SK-N-DZ (cell line): ENCODE results near the gene ANKRD63.

Experiments
- DNase-seq: peaks from one replicate; pipeline ENCODE4 v3.0.0-alpha.2; 2015; ENCODE audit warnings: low spot score

The ANKRD63 gene

GRCh38 chr15:40258544-40258943 lies 24.3 kb downstream of the ANKRD63 start:
- no peak for DNase-seq

- no peak for DNase-seq
These were observed 25.0 kb downstream of the ANKRD63 start for GRCh38 chr15:40257656-40258450.

- DNase-seq, result no peak
These were observed 26.1 kb downstream of the ANKRD63 start for GRCh38 chr15:40256638-40257235.

GRCh38 chr15:40255033-40255432 lies 27.8 kb downstream of the ANKRD63 start:
- DNase-seq, result no peak

GRCh38 chr15:40254452-40254851 lies 28.4 kb downstream of the ANKRD63 start:
- DNase-seq, result no peak

- no peak for DNase-seq
These were observed 29.6 kb downstream of the ANKRD63 start for GRCh38 chr15:40253167-40253790.

- no peak for DNase-seq
These were observed 30.3 kb downstream of the ANKRD63 start for GRCh38 chr15:40252438-40253166.

GRCh38 chr15:40252141-40252437 lies 30.8 kb downstream of the ANKRD63 start:
- DNase-seq, result no peak

GRCh38 chr15:40251486-40252140 lies 31.3 kb downstream of the ANKRD63 start:
- DNase-seq, result no peak

- DNase-seq, result no peak
These were observed 31.9 kb downstream of the ANKRD63 start for GRCh38 chr15:40250771-40251483.

GRCh38 chr15:40250304-40250656 lies 32.6 kb downstream of the ANKRD63 start:
- DNase-seq, result no peak

GRCh38 chr15:40249477-40250303 lies 33.2 kb downstream of the ANKRD63 start:
- no peak for DNase-seq

GRCh38 chr15:40248006-40248783 lies 34.7 kb downstream of the ANKRD63 start:
- no peak for DNase-seq

GRCh38 chr15:40247406-40247971 lies 35.4 kb downstream of the ANKRD63 start:
- no peak for DNase-seq

- no peak for DNase-seq
These were observed 36.2 kb downstream of the ANKRD63 start for GRCh38 chr15:40246496-40247280.

GRCh38 chr15:40245666-40246450 lies 37.0 kb downstream of the ANKRD63 start:
- DNase-seq, result no peak

- no peak for DNase-seq
These were observed 37.8 kb downstream of the ANKRD63 start for GRCh38 chr15:40244961-40245523.
